HG03103 (cell line): ENCODE measurements around the gene OTULIN.

Source experiments
- ATAC-seq: cut with Tn5 transposase; IDR thresholded peaks from one replicate; pipeline ENCODE4 v1.9.1; 2021; ENCODE audit warnings: low read depth; ENCODE audit not compliant: unreplicated experiment

Gene OTULIN

DNA sequence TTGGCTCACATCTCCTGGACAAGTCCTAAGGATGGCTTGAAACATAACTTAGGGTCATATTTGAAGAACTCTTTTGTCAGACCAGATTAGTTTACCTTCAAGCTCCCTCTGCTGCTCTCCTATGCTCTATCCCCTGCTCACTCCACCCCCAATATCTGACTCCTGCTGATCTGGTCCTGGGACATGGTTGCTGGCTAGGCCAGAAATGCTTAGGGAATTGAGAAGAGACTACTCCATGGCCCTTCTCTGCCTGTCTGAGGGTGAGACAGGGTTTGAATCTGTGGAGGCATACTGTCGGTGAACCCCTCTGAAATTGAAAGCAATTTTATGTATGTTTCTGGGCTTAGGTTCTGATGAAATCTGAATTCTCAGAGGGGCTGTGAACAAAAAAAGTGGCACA lies 3.3 kb downstream of the OTULIN start:
- no peak for ATAC-seq

DNA sequence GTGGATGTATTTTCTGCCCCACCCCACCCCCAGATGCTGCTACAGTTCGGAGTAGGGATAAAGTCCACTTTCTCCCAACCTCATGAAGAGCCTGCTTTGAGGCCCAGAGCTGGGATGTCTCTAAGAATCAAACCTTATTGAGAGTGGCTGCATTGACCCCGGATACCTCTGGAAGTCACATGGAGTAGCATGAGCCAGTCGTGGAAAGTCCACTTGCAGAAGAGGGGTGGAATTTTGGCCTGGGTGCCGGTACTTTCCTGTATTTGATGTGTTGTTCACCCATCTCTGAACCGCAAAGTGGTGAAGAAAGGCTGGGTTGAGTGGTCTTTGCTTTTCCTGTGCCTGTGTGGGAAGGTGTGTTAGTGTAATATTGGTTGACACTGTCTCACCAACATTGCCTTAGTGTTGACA lies 3.7 kb downstream of the OTULIN start:
- no peak for ATAC-seq

DNA sequence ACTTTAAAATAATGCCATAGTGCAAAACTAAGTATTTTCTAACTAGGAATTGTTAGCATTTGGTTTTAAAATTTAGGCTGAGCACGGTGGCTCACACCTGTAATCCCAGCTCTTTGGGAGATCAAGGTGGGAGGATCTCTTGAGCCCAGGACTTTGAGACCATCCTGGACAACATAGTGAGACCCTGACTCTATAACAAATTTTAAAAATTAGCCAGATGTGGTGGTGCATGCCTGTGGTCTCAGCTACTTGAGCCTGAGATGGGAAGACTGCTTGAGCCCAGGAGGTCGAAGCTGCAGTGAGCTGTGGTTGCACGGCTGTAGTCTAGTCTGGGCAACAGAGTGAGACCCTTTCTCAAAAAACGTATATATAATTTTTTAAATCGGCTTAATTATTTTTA lies 4.9 kb downstream of the OTULIN start:
- no peak for ATAC-seq

DNA sequence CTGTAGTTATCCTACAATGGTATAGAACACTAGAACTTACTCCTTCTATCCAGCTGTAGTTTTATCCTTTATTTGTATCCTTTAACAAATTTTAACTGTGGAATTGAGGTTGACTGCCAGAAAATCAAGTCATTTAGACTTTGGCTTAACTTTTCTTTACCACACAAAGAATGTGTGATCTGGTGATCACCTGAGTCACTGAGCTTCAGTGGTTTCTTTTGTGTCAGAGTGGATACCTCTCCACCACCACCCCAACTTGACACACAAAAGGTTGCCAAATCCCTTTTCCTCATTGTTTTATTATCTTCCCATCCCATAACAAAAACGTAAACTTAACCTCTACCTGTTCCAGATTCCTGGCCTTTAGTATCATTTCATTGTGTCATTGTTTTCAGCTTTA lies 5.5 kb downstream of the OTULIN start:
- no peak for ATAC-seq

DNA sequence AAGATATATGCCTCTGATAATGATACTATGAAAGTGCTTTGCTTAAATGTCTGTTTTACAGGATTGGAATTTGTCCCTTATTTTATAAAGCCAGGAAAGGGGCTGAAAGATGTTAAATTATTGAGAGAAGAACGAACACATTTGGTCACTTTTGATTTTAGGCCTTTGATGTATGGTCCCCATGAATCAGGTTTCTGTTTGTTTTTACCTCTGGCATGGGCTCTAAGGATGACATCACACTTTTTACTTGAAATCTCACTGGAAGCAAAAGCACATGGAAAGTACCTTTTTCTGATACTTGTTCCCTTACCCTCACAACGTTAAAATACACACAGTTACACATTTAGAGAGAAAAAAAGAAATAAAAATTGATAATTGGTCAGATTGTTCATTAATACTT lies 6.9 kb downstream of the OTULIN start:
- no peak for ATAC-seq

DNA sequence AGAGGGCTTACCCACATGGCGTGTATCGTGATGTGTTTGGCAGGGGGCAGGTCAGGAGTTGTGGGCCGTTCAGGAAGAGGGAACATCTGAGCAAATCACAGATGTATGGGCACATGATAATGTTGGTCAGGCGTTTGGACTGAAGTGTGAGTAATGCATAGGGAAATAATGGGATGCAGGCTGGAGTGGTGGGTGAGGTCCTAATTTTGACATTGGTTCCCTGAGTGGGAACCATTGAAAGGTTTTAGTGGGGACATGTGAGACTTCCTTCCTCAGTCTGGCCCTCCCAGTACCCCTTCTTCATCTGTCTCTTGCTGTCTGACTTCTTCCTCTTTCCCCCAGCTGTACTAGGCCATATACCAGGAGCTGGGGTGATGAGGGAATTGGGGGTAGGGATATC lies 7.6 kb downstream of the OTULIN start:
- no peak for ATAC-seq

DNA sequence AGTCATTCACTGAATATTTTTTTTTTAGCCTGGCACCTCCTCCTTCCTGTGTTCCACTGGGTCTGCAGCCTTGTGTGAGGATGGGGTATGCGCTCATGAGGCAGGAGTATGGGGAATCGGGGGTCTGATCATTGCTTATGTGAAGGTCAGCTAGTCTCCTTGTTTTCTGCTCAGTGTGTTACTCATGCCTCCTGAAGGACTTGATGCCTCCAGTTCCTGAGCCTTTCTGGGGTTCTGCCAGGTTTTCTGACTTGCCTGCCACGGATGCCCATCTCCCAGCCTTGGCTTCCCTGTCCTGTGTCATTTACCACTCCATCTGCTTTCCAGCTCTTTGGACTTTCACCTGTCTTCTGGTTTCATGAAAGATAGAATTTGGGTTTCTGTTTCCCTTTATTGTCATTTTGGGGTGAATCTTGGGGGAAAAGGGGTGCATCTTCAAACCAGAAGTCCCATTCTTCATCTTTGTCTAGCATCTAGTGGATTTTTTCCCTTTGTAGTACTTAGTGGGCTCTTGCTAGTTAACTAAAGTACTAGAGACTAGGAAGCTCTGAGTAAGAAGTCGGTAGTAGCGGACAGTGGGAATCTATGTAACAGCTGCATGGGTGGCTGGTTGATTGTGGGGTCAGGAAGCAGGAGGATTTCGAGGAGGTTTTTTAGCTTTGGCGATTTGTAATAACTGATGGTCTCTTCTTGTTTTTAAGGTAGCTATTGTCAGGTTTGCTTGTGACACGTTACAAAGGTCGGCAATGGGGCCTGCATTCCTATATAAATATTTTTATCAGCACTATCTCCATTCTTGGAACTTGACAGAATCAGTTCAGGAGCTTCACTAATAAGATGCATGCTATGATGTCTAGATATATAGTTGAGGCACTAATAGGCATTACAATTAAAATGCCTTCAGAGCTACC lies 8.2 kb downstream of the OTULIN start:
- ATAC-seq: no peak

DNA sequence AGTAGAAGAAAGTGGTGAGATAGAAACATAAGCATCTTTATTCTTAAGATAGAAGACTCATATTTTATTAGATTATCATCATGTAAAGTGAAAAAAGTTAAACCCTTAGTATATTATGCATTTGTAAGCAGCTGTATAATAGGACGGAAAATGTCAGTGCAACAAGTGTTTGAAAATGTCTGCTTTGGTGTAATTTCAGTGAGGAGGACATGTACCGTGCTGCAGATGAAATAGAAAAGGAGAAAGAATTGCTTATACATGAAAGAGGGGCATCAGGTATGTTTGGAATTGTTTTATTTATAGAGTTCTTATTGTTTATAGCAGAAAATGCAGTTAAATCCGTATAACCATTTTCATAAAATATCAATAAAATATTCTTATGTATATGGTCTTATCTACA lies 8.9 kb downstream of the OTULIN start:
- ATAC-seq: no peak

DNA sequence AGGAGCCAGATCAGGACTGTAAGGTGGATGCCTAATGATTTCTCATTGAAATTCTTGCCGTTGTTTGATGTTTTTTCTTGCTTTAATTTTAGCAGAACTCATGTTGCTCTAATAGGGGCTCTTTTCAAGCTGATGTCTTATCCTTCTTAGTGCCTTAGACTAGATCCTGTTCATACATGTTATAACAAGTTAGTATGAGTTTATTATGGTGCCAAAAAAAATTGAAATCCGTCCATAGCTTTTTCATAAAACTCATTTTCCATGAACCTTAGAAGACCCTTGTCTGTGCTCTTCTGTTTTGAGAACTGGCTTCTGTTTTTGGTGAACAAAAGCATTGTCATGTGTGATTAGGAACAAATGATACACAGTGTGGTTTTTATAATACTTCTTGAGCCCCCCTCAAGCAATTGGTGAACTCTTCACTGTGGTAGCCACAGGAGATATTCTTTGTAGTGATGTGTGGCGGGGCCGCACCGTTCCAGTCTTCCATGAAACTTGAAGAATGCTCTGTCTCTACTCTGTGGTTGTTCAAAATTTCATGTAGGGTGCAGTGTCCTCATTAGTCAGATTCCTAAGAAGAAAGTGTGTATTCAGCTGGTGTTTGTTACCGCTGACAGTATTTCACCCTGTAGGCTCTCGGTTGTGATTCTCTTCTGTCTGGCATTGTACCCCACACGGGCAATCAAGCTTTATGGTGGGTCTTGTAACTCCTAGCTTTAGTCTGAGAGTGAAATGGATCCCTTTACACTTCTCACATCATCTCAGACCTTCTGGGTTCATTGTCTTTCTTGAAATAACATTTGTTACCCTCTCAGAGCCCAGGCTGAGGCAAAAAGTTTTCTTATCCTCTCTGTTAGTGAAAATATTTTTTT lies 10.7 kb downstream of the OTULIN start:
- ATAC-seq: peak; percentile 1

DNA sequence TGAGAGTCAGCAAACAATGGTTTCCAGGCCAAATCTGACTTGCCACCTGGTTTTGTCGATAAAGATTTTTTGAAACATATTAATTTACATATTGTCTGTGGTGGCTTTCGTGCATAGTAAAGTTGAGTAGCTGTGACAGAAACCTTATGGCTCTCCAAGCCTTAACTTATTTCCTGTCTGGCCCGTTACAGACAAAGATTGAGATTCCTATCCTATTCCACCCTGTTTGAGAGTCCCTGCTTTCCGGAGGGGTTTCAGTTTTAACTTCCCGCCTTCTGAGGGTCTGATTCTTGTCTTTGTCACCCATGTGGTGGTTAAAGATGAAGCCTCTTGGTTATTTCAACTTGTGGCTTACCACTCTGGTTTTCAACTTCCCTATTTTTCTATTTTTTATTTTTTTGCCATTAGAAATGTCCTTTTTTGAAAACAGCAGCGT lies 11.4 kb downstream of the OTULIN start:
- ATAC-seq: peak; percentile 40

DNA sequence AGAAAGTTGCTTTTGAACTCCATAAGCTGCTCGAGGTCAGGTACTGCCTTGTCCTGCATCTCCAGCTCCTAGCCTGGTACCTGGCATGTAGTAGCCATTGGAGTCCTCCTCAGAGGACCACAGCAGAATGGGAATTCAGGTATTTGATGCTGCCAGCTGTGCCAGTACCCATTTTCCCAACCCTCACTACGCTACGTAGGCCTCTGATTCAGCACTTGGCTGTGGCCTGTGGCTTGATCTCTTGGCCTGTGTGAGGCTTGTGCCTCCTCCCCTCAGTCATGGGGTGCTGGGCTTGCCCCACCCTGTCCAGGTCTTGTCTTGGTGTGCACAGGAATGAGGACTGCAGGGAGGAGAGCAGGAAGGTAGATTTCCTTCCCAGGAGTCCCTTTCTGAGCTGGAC lies 11.8 kb downstream of the OTULIN start:
- peak; percentile 39 for ATAC-seq

DNA sequence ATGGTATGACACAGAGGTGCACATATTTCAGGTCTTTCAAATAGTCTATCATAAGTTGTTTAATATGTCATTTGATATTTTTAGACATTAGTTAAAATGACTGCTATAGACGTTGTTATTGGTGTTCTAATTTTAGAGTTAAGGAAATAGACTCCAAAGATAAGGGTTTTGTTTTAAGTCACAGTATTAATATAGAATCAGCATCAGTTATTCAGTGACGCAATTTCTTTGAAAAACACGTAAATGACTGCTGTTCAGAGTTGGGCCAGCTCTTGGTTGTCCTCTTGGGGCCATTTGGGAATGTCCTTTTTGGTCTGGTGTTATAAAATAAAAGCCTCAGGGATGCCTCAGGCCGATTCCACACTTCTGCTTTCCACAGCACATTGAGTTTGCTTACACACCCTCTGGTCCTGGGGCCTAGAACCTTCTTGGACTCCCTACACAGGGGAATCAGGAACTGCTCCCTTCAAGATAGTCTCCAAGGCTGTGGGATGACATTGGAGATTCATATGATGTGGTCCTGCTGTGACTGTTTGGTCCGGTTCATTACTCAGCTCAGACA lies 14.3 kb downstream of the OTULIN start:
- no peak for ATAC-seq

DNA sequence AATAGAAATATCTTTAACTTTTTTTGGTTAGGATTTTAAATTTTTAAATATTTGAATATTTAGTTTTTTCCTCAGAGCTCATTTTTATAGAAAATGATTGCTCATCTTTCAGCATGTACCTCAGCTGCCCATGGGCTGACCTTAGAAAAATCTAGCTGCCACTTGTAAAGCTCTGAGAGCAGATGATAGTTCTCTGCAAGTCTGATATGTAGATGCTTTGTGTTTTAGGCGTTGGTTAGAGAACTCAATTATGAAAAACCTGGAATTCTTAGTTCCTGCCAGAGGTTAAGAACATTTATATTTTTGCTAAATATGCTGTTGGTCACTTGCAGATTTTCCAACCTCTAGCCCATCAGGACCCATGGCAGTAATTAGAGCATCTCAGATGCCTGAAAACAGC lies 15.1 kb downstream of the OTULIN start:
- ATAC-seq: no peak

DNA sequence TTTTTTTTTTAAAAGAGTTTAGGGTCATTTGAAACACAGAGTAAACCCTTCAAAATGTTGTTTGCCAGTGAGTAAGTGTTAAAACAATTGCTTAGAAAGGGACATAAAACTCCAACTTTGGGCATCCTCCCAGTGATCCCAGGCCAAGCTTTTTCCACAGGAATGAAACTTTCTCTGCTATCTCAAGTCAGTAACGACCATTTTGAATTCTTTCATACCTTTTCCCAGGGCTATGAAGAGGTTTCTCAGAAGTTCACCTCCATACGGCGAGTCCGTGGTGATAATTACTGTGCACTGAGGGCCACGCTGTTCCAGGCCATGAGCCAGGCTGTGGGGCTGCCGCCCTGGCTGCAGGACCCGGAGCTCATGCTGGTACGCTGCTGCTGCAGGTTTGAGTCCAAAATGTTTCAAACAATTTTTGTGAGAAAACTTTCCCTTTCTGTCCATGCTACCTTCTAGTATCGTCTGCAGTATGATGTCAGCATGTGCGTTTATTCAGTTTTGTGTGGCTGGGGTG lies 16.8 kb downstream of the OTULIN start:
- no peak for ATAC-seq

DNA sequence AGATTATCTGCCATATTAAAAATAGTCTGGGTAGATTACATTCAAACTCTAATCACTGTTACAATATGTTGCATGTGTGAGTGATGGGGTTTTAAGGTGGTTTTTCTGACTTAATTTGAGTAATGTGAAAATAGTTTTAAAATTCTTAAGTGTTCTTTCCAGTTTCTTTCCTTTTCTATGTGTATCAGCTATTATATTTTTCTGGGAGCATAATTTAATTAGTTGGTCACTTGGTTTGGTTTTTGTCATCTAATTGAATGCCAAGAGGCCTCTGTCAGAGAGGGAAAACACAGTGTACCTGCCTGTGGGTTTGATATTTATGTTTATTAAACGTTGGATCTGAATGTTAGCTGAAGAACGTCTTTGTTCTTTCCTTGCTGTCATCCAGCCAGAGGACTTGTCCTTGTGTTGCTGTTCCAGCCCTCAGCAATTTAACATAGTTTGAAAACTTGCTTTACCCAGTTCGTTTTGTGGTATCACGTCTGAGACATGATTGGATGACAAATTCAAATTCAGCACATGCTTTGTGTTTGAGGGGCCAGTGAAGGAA lies 19.5 kb downstream of the OTULIN start:
- no peak for ATAC-seq

DNA sequence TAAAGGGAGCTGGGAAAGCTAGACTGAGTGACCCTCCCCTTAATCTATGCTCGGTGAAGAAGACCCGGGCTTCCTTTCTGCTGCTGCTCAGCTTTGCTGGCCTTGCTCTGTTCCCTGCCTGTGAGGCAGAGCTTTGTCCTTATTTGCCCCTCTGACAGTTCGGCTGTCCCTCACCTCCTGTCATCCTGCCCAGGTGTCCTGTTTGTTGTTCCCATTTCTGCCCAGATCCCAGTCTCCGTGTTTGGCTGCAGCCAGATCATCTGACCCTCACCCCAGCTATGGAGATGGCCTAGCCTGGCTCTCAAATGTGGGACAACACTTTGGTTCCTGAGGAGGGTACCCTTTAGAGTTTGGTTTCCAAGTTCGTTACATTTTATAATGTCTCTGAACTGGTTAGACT lies 20.2 kb downstream of the OTULIN start:
- no peak for ATAC-seq

DNA sequence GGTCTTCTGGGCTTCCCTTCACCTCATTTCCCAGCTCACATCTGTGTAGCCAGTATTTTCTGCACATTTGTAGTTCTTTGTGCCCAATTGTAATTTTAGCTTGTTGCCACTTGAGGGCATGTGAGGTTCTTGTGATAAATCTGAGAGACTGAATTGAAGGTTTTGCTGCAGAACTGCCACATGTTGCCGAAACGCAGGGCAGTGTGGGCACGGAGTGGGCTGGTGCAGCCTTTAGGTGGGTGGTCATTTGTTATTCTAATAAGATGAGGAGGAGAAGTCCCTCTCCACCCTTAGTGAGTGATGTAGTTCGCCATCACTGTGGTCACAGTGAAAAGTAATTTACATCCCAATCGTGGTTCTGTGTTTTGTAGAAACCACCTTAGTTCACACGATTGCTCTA lies 21.2 kb downstream of the OTULIN start:
- ATAC-seq: peak; percentile 67

DNA sequence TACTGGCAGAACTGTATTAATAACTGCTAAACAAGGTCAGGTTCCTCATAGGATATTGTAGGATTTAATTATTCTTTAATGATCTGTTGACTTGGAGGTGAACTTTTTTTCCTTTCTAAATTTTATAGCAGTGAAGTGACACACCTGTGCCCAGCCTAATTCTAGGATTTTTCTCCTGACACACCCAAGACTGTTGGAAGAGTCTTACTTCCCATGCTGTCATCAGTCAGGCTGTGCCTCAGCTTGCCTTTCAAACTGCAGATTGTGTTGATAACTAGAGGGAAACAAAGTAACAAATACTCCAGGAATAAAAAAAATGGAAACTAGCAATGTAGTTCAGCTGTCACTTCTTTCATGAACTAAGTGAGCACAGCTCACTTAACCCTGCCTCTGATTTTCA lies 22.0 kb downstream of the OTULIN start:
- ATAC-seq: no peak

DNA sequence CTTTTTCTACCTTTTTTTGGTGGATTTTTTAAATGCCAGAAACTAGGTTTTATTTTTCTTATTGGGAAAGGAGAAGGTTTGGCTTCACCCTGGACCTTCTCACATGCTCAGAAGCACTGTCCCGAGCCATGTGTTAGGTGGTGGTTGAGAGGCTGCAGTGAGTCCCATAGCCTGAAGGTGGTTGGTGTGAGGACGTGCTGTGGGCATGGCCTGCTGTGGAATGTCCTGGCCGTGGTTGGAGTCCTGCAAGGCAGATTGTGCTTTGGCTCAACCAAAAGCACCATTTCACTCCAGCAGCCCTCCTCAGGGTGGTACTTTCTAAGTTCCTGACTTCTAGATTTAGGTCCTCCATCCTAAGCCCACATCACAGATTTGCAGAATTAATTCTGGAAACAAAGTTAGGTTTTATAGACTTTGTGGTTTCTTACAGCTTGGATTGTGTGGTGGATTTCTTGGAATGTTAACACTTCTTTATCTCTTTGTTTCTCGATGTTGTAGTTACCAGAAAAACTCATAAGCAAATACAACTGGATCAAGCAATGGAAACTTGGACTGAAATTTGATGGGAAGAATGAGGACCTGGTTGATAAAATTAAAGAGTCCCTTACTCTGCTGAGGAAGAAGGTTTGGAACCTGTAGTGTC lies 22.6 kb downstream of the OTULIN start:
- ATAC-seq: no peak

DNA sequence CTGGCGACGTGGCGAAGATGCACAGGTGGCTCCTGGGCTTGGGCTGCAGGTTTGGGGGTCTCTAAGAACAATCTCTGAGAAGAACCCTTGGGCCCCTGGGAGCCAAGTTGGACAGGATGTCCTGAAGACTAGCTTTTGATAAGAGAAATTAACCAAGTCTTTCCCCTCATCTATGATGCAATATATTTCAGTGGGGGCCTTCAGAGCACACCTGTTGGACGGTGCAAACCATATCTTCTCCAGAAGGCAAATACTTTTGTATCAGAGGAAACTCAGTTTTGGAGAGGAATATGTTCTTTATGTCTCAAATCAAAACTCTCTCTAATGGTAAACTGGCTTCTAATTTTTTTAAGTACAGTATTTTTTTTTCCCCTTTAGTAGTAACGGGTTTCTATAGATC lies 28.6 kb downstream of the OTULIN start:
- no peak for ATAC-seq
